Gastroesophageal sphincter (tissue), 3 donors: ENCODE measurements around the gene TSPEAR.

ENCODE experiments used
- CTCF ChIP-seq, 4 experiments: fragments of 200-600 bp in 2 of 4; fragments of 450-650 bp in 2 of 4; sonication (generic) in 1 of 4; IDR thresholded peaks; one replicate each; pipeline ENCODE4 v1.5.1; 2017 to 2019; ENCODE audit warnings: antibody characterized with exemption in 4 of 4, mild to moderate bottlenecking in 2 of 4, moderate library complexity in 2 of 4
- POLR2A ChIP-seq, 2 donors: fragments of 450-650 bp; IDR thresholded peaks; one replicate each; pipeline ENCODE4 v1.6.1; 2017; ENCODE audit warnings: antibody characterized with exemption in 2 of 2, mild to moderate bottlenecking in 2 of 2, moderate library complexity in 1 of 2
- POLR2AphosphoS5 ChIP-seq: sonication (generic); formaldehyde crosslinking; IDR thresholded peaks from one replicate; pipeline ENCODE4 v1.6.1; 2017; ENCODE audit warnings: antibody characterized with exemption

- TF ChIP-seq CTCF (IDR thresholded peaks at IDR 0.05), result no peak
- no peak for TF ChIP-seq POLR2A (IDR thresholded peaks at IDR 0.05)
- TF ChIP-seq POLR2AphosphoS5, result no peak
Measured at GRCh38 chr21:44512496-44513388, 198.6 kb downstream of the TSPEAR start.
